GM19035 (cell line): ENCODE results near the gene PRRX1.

ENCODE experiments used
- ATAC-seq: cut with Tn5 transposase; IDR thresholded peaks from one replicate; pipeline ENCODE4 v1.9.1; 2021; ENCODE audit not compliant: unreplicated experiment

Gene PRRX1

DNA sequence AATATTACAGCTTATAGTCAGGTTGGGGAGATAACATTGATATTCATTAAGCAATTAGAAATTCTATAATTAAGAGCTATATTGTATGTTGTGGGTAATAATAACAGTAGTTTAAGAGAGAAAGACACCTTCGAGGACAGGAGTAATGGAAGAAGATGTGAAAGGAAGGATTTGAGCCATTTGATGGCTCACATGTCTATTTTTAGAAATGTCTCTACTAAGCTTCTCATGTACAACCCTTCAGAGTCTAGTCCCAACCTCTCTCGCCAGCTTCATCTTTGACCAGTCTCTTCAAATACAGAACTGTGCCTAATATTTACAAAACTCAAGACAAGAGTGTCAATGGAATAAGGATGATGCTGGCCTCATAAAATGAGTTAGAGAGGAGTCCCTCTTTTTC is 95.1 kb downstream of the PRRX1 start:
- no peak for ATAC-seq

- no peak for ATAC-seq
These were observed 101.3 kb downstream of the PRRX1 start for GRCh38 chr1:170765279-170765678.

GRCh38 chr1:170765712-170766330 is 101.9 kb downstream of the PRRX1 start:
- ATAC-seq: no peak

- ATAC-seq: no peak
These were observed 105.0 kb downstream of the PRRX1 start for GRCh38 chr1:170768929-170769328.

DNA sequence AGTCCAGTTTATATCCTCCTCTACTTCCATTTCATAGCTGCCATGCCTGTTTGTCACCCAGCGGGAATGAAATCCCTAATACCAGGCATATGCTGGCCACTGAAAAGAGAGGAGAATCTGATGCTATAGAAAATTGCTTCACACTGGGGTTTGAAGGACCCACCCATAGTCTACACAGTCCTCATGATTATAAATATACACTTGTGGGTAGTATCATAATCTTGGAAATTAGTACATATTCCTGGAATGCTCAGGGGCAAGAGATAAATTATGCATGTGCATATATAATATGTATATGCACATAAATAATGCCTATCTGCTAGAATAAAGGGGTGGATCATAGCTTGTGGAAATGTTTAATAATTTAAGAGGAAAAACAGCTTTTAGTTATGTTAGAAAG is 105.8 kb downstream of the PRRX1 start:
- ATAC-seq: no peak

GRCh38 chr1:170770254-170770653 is 106.3 kb downstream of the PRRX1 start:
- ATAC-seq: no peak

- ATAC-seq: no peak
These were observed 112.3 kb downstream of the PRRX1 start for GRCh38 chr1:170776252-170776651.

DNA sequence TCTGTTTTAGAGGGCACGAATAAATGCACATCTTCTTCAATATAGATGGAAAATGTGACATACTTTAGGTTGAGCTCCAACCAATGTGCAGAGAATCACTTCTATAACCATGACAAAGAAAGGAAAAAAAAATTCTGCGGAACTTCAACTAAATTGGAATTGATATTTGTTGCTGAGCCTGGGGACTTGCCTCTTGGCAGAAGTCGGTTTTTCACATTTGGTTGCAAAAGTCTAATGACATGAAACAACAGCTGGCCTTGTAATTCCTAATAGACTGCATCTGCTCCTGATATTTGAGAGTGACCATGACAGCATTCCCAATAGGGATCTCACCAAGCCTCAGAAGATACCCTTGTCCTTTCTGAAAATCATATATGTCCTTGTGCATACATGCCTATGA is 112.8 kb downstream of the PRRX1 start:
- ATAC-seq: no peak
